ENCODE data around the gene FGF12. TPM values are rescaled to one million over a fixed set of nuclear protein-coding genes. Genes with fewer than 3 reads are reported as not detected.

Gene FGF12
- total RNA-seq, 1 donor from 2014 or later: 9.8 TPM

GRCh38 chr3:192171213-192171612, 556.1 kb downstream of the FGF12 start:
- no peak for DNase-seq (ENCODE audit: extremely low spot score, unreplicated experiment)
- no peaks in the 10 kb centered on the region for H3K36me3 Mint-ChIP-seq
- H3K27ac Mint-ChIP-seq: no peak overlapping the region
- H3K4me1 Mint-ChIP-seq (ENCODE audit: unreplicated experiment): no peaks in the 10 kb centered on the region
- no peak overlapping the region for H3K4me3 Mint-ChIP-seq
- no peak for TF ChIP-seq CTCF (conservative IDR thresholded peaks at IDR 0.05)
- no peaks in the 10 kb centered on the region for H3K9me3 Mint-ChIP-seq
- H3K27me3 Mint-ChIP-seq: no peaks in the 10 kb centered on the region

DNA sequence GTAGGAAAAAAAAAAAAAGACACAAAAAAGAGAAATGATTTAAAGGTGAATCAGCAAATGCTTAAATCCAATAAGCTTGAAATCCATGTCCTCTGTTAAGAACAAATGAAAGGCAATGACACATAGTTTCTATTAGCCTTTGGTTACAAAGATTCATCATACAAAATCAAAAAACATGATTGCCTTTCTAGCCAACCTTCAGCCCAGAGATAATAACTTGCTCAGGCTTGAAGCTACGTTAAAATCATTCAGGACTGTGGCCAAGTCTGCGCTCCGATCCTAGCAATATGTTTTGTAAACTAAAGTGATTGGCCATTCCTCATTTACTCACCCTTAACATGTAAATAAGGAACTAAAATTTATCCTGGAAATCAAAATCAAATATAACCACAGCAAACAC, 556.7 kb downstream of the FGF12 start:
- Mint-ChIP-seq H3K4me1 (ENCODE audit: unreplicated experiment) (no peaks in the 10 kb centered on the region), H3K36me3 (no peaks in the 10 kb centered on the region), H3K9me3 (no peaks in the 10 kb centered on the region), H3K27ac (no peak overlapping the region), H3K4me3 (no peak overlapping the region), H3K27me3 (no peaks in the 10 kb centered on the region)
- DNase-seq (ENCODE audit: extremely low spot score, unreplicated experiment): no peak
- TF ChIP-seq CTCF (conservative IDR thresholded peaks at IDR 0.05): no peak

DNA sequence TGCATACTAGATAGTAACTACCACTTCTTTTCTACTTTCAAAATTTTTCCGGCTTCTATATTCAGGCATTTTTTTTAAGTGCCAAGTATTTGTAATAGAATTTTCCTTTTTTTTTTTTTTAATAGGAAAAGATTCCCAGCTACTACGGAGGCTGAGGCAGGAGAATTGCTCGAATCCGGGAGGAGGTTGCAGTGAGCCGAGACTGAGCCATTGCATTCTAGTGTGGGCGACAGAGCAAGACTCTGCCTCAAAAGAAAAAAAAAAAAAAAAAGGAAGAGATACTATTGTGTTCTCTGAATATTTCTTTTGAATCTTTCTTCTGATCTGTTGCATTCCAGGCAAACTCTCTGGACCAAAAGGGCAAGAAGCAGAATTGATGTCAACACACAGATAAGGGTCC, 557.3 kb downstream of the FGF12 start:
- no peak for TF ChIP-seq CTCF (conservative IDR thresholded peaks at IDR 0.05)
- Mint-ChIP-seq H3K27me3 (no peaks in the 10 kb centered on the region), H3K27ac (no peak overlapping the region), H3K9me3 (no peaks in the 10 kb centered on the region), H3K4me3 (no peak overlapping the region), H3K4me1 (ENCODE audit: unreplicated experiment) (no peaks in the 10 kb centered on the region), H3K36me3 (no peaks in the 10 kb centered on the region)
- no peak for DNase-seq (ENCODE audit: extremely low spot score, unreplicated experiment)

DNA sequence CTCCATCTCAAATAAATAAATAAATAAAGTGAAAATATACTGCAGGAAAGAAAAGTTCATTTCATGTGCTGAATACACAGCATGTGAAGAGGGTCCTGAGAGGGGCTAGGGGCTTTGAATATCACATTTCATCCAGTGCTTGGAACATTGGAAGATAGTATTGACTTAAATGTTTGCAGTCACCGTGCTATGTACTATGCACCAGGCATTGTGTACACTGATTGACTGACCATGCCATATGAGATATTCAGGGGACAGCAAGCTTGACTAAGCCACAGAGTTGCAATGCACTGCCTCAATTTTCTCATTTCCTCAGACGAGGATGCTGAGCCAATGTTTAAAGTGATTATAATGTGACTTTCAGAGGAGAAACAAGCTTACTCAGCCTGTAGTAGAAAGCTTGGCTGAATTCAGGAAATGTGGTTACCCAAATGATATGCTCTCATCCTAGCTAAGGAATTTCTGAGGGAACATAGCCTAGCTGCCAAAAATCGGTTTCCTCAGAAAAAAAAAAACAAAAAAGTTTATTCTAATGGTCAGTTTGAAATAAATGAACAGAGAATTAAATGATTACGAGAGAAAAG, 557.9 kb downstream of the FGF12 start:
- Mint-ChIP-seq H3K9me3 (no peaks in the 10 kb centered on the region), H3K27ac (no peak overlapping the region), H3K36me3 (no peaks in the 10 kb centered on the region), H3K4me3 (no peak overlapping the region), H3K4me1 (ENCODE audit: unreplicated experiment) (no peaks in the 10 kb centered on the region), H3K27me3 (no peaks in the 10 kb centered on the region)
- no peak for TF ChIP-seq CTCF (conservative IDR thresholded peaks at IDR 0.05)
- no peak for DNase-seq (ENCODE audit: extremely low spot score, unreplicated experiment)

GRCh38 chr3:192168202-192168601, 559.1 kb downstream of the FGF12 start:
- H3K27ac Mint-ChIP-seq: no peak overlapping the region
- H3K9me3 Mint-ChIP-seq: no peaks in the 10 kb centered on the region
- no peak overlapping the region for H3K4me3 Mint-ChIP-seq
- no peak for DNase-seq (ENCODE audit: extremely low spot score, unreplicated experiment)
- H3K27me3 Mint-ChIP-seq: no peaks in the 10 kb centered on the region
- H3K36me3 Mint-ChIP-seq: no peaks in the 10 kb centered on the region
- no peaks in the 10 kb centered on the region for H3K4me1 Mint-ChIP-seq (ENCODE audit: unreplicated experiment)
- no peak for TF ChIP-seq CTCF (conservative IDR thresholded peaks at IDR 0.05)

DNA sequence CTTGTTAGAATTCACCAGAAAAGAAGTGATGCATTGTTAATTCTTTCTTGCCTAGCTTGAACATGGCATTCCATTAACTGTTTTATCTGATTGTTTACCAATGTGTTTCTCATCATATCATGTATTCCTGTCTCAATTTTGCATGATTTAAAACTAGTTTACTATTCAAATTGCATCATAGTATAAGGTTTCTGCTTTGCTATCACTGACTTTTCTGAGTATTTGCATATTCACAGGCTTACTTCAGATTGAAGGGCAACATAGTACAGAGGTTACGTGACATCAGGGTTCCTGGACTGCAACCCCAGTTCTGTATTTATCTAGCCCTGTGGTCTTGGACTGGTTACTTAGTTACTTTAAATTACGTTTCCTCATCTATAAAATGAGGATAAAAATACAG, 561.8 kb downstream of the FGF12 start:
- no peak for DNase-seq (ENCODE audit: extremely low spot score, unreplicated experiment)
- H3K36me3 Mint-ChIP-seq: no peaks in the 10 kb centered on the region
- no peaks in the 10 kb centered on the region for H3K4me1 Mint-ChIP-seq (ENCODE audit: unreplicated experiment)
- no peak overlapping the region for H3K4me3 Mint-ChIP-seq
- TF ChIP-seq CTCF (conservative IDR thresholded peaks at IDR 0.05): no peak
- H3K27me3 Mint-ChIP-seq: peaks cover 4% of the 10 kb centered on the region
- no peak overlapping the region for H3K27ac Mint-ChIP-seq
- no peaks in the 10 kb centered on the region for H3K9me3 Mint-ChIP-seq

All from type B pancreatic cell (in vitro differentiated cells).